Measurements from ENCODE around the gene ETV3L.

The ETV3L gene

GRCh38 chr1:157047062-157047410 lies 52.6 kb downstream of the ETV3L start:
- TF ChIP-seq, protein P1, sequence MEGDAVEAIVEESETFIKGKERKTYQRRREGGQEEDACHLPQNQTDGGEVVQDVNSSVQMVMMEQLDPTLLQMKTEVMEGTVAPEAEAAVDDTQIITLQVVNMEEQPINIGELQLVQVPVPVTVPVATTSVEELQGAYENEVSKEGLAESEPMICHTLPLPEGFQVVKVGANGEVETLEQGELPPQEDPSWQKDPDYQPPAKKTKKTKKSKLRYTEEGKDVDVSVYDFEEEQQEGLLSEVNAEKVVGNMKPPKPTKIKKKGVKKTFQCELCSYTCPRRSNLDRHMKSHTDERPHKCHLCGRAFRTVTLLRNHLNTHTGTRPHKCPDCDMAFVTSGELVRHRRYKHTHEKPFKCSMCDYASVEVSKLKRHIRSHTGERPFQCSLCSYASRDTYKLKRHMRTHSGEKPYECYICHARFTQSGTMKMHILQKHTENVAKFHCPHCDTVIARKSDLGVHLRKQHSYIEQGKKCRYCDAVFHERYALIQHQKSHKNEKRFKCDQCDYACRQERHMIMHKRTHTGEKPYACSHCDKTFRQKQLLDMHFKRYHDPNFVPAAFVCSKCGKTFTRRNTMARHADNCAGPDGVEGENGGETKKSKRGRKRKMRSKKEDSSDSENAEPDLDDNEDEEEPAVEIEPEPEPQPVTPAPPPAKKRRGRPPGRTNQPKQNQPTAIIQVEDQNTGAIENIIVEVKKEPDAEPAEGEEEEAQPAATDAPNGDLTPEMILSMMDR (conservative IDR thresholded peaks at IDR 0.05): no peak
- H3K27ac ChIP-seq: no peak overlapping the region

DNA sequence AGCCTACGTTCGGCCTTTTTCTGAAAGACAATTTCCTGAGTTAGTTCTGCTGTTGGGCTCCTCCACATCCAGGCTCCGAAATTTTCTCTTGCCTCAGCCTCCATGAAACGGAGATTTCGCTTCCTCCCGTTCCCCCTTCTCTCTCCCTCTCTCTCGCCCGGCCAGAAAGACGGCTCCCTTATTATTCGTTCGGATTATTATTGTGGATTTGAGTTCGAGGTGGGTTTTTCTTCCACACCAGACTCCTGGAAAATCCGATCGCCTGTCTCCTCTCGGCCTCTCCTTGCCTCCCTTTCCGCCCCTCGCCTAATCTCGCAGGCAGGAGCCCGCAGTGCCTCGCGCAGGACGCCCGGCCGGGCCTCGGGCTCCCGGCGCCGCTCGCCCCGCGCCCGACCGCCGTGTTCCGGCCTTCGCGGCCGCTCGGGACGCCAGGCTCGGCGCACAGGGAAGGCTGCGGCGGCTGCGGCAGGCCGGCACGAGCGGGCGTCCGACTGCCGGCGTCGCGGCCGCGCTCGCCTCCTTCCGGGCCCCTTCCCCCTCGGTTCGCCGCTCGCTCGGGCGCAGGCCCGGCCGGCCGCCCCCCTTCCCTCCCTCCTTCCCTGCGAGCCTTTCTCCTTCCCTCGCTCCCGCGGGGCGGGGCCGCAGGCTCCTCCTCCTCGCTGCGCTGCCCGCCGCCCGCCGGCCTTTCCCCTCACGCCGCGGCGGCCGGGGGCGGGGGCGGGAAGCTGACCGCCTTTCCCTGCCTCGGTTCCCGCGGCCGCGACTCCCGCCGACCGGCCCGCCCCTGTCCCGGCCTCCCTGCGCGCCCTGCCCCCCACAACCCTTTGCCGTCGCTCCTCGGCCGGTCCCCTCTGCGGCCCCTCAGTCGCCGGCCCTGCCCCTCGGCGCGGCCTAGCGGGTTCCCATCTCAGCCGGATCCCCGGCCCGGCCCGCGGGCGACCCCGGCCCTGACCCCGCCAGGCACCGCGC lies 54.1 kb downstream of the ETV3L start, which contains the start of gene ARHGEF11:
Gene ARHGEF11 (minus strand): TSS at position 493 of the 969 bp plus-strand sequence. CDS start 1,412 bp downstream, outside the sequence.
- TF ChIP-seq, protein P1 (conservative IDR thresholded peaks at IDR 0.05): no peak
- peak within 1 kb of the TSS; percentile 94 for H3K27ac ChIP-seq

DNA sequence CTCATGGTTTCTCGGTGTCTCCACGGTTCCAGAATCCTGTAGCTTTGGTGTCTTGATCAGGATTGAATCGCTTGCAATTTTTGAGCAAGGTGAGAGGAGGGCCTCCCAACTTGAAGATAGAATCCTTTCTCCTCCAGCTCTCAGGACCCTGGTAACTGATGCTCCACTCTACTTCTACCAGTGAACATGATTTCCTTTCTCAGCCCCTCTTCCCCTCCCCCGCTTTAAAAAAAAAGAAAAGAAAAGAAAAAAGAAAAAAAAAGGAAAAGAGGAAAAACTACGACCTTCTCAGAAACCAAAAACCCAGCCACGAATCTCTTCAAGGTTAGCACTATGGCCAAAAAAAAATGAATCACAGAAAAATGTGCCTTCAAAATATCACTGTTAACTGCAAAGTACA lies 55.3 kb downstream of the ETV3L start:
- peak overlapping the region; percentile 94 for H3K27ac ChIP-seq
- TF ChIP-seq, protein P1 (conservative IDR thresholded peaks at IDR 0.05): no peak

GRCh38 chr1:157043685-157044084 lies 55.9 kb downstream of the ETV3L start:
- TF ChIP-seq, protein P1 (conservative IDR thresholded peaks at IDR 0.05): no peak
- peak overlapping the region; percentile 94; the same call in 1 of the 2 replicates for H3K27ac ChIP-seq

- no peak overlapping the region for H3K27ac ChIP-seq
- TF ChIP-seq, protein P1 (conservative IDR thresholded peaks at IDR 0.05): no peak
These were observed 56.8 kb downstream of the ETV3L start for GRCh38 chr1:157042846-157043245.

All from VCaP (cell line).